HG03139 (cell line): ENCODE measurements around the gene ART3.

Experiments used
- ATAC-seq: cut with Tn5 transposase; IDR thresholded peaks from one replicate; pipeline ENCODE4 v1.9.1; 2021; ENCODE audit not compliant: unreplicated experiment

ART3 gene

DNA sequence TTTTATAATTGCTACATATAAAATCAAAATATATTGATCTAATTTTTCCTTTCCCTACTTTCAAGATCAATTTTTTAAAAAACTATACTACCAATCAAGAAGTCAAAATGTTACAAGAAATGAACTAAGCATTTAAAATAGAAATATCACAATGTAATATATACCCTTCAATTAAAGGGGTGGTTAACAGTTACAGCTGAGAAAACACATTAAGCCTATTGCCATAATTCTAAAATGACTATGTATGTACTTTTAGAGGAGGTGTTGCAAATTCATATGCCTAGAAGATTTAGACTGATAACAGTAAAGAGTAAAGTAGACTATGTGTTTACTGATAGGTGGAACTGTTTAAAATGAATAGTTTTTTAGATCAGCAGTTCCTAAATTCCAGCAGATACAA, 70.0 kb downstream of the ART3 start:
- no peak for ATAC-seq

DNA sequence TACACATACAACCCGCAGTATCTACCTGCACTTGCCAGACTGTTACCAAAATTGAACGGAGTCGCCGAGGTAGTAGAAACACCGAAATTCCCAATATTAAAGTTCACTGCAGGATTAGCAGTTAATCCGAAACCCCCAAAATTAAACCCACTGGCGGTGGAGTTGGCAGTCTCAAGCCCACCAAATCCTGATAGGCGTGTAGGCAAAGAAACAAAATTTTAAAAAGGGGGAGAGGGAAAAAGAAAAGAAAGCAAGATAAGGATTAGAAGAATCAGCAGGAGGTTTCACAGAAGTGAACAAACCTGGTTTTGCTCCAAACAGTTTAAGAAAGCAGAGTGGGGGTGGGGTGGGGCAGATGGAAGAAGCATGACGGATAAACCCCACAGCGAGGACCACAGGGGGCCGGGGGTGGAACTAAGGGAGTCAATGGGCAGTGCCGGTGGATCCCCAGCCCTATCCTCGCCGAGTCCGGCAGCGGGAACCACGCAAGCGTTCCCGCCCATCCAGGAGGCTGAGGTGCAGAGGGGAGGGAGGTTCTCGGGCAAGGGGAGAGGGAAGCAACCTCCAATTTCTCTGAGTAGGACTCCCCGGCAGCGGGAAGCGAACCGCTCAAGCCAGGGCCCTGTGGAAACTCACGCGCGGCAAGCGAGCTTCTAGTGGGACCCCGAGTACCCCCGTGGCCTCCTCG, 73.1 kb downstream of the ART3 start:
- peak; percentile 30 for ATAC-seq

DNA sequence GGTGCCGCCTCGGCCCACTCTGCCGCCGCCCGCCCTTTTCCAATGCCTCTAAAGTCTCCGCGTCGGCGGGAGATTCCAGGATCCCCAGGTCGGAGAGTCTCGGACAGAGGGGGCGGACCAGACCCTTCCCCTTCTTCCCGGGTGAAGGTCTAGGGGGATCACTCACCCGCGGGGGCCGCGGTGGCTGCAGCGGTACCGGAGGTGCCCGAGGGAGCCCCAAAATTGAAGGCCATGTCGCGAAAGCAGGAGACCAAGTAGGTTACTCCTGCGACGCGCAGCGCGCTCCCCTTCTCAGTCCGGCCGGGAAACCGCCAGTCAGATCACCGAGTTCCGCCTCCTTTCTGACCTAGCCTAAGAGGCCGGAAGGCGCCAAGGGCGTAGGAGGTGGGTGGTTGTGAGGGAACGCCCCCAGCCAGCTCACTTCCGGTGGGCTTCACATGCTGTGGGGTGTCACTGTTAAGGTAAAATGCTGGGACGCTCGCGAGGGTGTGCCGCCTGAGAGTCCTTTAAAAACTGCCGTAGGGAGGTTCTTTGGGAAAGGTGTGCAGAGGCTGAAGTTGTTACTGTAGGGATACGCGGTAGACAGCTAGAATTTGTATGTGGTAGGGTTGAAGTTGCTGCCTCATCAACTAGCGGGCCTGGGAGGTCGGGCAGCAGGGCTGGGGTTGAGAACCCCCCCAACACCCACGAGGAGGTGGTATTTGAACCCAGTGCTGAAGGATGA, 73.8 kb downstream of the ART3 start, which contains the start of gene NUP54:
Gene NUP54, minus strand, starts transcription at position 256 of the 724 bp plus-strand sequence. Its CDS starts 23 bp downstream, at position 233.
- peak; percentile 99 for ATAC-seq

DNA sequence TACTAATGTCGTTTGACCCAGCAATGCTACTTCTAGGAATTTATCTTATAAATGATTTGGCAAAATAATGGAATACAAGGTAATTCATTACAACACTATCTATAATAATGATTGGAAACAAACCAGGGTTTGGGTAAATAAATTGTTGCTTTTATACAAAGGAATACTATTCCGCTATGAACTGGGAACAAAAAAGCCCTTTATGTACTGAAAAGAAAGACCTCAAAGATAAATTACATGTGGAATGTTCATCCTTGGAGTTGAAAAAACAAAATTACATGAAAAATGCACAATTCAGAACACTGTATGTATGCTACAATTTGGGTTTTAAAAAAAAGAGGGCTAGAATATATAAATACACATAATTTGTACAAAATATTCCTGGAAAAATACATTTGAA, 78.8 kb downstream of the ART3 start:
- ATAC-seq = no peak

DNA sequence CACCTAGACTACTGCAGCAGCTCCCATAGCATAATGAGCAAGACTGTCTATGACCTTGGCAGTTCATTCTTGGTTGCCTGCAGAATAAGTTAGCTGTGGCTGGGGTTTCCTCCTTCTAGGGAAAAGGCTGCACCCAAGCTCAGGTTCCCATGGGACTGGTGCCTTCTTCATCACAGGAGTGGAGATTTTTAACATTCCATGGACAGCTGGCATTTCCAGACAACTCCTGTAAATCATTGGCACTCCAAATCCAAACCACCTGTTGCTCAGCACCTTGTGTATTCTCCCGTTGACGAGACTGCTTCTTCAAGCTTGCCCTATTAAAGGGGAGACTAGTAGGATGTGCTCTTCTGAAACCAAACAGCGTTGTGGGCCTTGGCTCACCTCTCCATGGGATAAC, 81.5 kb downstream of the ART3 start:
- no peak for ATAC-seq

DNA sequence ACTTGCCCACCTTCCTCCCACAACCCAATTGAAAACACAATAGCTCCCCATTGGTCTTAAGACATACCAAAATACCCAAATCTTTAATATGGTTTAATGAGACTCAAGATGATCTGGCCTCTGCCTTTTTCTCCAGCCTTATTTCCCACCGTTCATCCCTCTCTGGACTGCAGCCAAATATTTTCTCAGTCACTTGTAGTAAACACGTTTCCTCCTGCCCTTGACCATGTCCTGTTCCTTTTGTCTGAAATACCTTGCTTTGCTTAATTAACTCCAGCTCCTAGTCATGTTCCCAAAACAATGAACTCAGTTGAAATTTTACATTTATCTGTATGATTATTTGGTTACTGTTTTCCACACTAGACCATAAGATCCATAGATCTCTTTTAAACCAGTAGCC, 82.1 kb downstream of the ART3 start:
- no peak for ATAC-seq

DNA sequence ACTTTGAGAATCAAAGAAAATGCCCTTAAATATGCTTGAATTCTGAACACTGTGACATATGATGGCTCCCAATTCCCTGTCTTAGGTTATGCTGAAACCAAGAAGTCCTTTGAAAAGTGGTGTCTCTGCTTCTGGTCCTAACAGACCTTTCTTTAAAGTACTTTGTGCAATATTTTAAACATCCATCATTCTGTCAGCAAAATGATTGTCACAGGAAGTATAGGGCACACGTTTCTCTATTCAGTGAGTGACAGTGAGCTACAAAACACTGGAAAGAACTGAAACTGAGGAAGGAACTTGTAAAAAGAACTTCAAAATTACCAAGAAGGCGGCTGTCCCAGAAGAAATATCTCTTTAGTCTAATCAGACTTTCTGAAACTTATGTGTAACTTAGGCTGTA, 85.8 kb downstream of the ART3 start:
- no peak for ATAC-seq
